GM18951 (cell line): Measurements from ENCODE around the gene CHIT1.

Experiments used
- POLR2A ChIP-seq: IDR thresholded peaks from 4 replicates; pipeline ENCODE4 v1.6.1; 2011; ENCODE audit warnings: mild to moderate bottlenecking; ENCODE audit not compliant: insufficient read length, insufficient read depth; ENCODE audit errors: extremely low read depth
- in situ Hi-C: fragments of 300-500 bp; cut with MboI; formaldehyde crosslinking; loops from one replicate; pipeline ENCODE4 v1.12.0; 2022; ENCODE audit warnings: low sequenced_read_pairs, mixed read lengths, inconsistent platforms; ENCODE audit not compliant: unreplicated experiment

Gene CHIT1

GRCh38 chr1:203229471-203230135, at the start of gene CHIT1:
Gene CHIT1 (minus strand): TSS chr1:203229673. CDS start chr1:203229636, 37 bp downstream.
- TF ChIP-seq POLR2A, result no peak
- in situ Hi-C loops, result no loop called here

- in situ Hi-C loops, result no loop called here
Measured at GRCh38 chr1:203278885-203279406, 49.5 kb upstream of the CHIT1 start.

GRCh38 chr1:203278082-203278884, 48.8 kb upstream of the CHIT1 start:
- peak; percentile 37 for TF ChIP-seq POLR2A
- in situ Hi-C loops, result no loop called here

More at GRCh38 chr1:203278885-203279406, 49.5 kb upstream of the CHIT1 start:
- TF ChIP-seq POLR2A, result no peak

DNA sequence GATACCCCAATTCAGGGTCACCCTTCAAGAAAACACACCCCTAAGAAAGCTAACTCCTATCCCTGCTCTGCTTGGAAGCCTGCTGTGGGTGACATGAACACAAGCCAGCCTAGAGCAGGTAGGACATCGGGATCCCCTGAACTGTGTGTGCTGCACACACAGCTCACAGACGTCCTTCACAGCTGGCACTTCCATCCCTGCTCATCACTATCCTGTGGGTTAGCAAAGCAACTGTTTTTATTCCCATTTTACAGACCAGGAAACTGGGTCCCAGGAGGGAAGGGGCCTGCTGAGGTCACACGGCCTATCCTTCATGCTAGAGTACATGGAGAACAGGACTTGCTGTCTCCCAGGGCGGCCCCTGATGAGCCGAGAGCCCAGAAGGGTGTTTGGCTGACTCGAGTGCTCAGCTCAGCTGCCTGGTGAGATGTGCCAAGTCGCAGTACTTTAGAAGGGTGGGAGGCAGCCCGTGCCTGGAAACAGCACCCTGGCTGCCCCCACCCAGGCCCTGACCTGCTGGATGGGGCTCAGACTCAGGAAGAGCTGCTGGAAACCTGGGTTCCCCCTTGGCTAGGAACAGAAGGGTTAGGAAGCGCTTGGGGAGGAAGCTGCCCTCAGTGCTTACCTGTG, 47.6 kb upstream of the CHIT1 start:
- in situ Hi-C loops, result no loop called here
- TF ChIP-seq POLR2A, result no peak

DNA sequence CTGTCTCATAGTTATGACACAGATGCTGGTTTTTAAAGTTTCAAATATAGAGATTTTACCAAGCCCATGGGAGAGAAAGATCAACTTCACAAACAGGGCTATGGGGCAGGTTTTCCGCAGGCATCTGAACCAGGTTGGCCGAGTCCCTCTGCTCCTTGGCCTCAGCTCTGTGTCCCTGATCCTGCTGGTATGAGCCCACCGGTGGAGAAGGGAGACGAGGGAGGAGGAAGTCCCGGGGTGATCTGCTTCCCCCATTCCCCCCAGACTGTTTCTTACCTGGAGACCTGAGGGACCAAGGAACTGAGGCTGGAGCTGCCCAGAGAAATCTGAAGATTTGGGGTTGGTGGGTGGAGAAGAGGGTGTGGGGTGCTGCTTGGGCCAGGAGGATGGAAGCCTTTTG, 46.9 kb upstream of the CHIT1 start:
- in situ Hi-C loops, result no loop called here
- TF ChIP-seq POLR2A, result no peak

DNA sequence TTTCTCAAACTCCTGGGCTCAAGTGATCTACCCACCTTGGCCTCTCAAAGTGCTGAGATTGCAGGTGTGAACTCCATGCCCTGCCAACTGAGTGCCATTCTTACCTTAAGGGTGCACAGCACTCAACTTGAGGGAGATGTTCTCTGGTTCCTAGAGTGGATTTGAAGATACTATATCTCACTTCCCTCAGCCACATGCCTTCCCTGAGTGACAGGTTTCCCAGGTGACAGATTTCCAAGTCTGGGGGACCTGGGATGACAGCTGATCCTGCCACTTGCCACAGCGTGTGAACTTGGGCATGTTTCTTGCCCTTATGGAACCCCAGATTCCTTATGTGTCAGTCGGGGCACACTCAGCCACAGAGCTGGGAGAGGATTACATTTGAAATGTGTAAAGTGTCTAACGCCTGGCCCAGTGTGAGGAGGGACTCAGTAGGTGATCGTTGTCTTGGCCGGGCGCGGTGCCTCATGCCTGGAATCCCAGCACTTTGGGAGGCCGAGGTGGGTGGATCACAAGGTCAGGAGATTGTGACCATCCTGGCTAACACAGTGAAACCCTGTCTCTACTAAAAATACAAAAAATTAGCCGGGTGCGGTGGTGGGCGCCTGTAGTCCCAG, 46.3 kb upstream of the CHIT1 start:
- no peak for TF ChIP-seq POLR2A
- in situ Hi-C loops, result no loop called here

DNA sequence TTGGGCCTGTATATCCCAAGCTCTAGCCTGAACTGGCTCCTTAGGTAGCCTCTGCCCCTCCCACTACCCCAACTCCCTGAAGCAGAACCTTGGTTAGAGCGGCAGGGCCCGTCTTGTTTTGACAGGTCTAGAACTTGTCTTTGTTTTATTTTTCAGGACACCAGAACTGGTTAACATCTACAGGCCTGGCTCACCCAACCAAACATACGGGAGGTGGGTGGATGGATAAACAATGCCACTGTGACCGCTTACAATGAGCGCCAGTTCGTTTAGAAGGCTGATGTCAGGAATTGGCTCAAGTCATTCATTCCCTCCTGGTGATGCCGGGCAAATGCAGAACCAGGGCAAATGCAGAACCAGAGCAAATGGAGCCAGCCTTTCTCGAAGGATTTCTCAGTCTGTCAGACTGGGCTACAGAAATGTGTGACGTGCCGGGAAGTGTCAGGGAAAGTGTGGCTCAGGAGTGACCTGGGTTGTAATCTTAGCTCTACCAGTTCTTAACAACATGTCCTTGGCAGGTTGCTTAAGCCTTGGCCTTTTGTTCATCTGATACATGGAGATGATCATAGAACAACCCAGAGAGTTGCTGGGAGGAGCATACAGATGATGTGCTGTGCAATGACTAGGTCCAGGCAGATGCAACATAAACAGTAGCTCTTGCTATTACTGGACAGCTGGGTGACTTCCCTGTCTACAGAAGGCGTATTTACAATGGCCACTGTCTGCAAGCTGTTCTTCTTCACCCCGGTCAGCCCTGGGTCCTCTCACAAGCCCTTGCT, 45.3 kb upstream of the CHIT1 start:
- in situ Hi-C loops, result loop anchor here (5.0 kb wide), 3 partner anchors 33 to 213 kb away; partner anchors contain the start of gene BTG2
- TF ChIP-seq POLR2A, result no peak

DNA sequence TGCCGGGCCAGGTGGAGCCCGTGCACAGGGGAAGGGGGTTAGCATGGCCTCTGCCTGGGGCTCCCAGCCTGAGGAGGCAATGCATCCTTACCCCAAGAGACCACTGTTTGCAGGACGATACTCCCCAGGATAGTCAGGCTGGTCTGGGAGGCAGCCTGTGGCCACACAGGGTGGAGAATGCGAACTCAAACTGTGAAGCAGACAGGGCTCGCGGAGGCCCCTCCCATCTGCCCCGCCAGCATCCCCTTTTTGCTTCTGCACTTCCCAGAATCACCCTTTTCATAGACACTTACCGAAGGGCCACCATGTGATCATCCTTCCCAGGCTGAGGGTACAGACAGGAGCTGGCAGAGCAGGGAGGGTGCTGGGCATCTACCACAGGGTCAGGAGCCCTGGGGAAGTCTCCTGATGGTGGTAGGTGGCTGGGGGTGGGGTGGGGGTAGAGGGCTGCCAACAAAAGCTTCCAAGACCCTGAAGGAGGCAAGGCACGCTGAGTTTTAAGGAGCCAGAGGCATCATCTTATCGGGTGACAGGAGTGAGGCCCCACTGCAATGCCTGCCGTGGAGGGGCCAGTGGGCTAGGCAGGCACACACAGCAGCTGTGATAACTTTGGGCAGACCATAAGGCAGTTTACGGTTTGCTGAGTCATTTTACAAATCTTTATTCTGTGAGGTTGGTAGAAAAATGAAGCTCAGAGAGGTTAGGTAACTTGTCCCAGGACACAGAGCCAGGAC, 44.6 kb upstream of the CHIT1 start:
- peak; percentile 51 for TF ChIP-seq POLR2A
- in situ Hi-C loops, result loop anchor here (5.0 kb wide), 3 partner anchors 33 to 213 kb away; partner anchors contain the start of gene BTG2

GRCh38 chr1:203273206-203273868, 43.9 kb upstream of the CHIT1 start:
- in situ Hi-C loops, result loop anchor here (5.0 kb wide), 3 partner anchors 34 to 214 kb away; partner anchors contain the start of gene BTG2
- TF ChIP-seq POLR2A, result peak; percentile 43

DNA sequence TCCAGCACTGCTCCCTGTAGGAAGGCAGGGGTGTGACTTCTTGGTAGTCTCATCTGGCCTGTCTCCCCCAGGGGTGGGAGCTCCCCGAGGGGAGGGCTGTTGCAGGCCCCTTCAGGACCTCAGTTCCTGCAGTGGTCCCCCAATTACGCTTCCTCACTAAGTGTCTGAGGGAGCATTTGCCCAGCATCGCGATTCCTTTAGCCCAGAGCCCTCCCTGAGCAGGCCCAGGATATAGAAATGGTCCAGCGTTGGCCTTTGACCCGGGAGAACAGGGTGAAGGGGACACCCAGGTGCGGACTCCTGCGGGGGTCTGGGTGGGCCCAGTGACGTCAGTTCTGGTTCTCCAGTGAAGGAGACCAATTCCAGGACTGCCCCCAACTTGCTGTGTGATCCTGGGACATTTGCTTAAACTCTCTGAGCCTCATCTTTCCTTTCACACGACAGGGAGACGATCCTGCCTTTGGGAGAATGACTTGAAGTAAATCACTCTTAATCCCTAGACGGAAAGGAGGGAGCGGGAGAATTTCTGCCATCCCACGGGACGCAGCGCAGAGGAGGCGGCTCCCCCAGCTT, 43.2 kb upstream of the CHIT1 start:
- in situ Hi-C loops, result loop anchor here (5.0 kb wide), 3 partner anchors 35 to 215 kb away; partner anchors contain the start of gene BTG2

More for the DNA sequence above, 43.2 kb upstream of the CHIT1 start:
- no peak for TF ChIP-seq POLR2A
